ENCODE measurements around the gene NOX1. TPM values are rescaled to one million over a fixed set of nuclear protein-coding genes. Genes with fewer than 3 reads are reported as not detected.

The NOX1 gene
- total RNA-seq, 1 donor from 2014 or later, result not detected

DNA sequence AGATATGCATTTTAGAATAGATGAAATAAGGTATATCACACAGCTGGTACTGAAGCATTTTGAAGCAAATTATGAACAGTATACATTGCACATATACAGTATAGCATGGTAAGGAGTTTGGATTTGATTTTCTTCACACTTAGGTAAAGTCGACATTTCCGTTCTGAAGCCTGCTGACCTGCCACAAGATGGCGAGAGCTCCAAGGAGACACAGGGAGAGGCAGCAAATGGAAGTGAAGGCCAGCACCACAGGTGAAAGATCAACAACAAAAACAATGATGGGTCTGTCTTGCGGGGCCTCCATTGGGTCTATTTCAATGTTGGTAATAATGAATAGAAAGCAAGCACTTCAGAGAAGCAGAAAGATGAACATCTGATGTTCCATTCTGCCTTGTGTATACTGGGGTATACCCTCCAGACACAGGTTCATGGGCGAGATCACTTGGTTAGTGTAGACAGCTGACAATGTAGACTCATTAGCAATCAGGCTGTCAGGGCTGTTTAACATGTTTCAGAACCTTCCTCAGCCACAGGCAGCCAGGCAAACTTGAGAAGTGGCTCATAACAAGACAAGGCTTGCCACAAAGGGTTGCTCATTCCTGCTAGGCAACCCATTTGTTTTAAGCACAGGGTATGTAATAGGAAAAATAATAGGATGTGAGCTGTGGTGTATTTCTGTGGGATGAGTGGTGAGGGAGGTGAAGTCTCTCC, 21.4 kb upstream of the NOX1 start:
- H3K4me3 ChIP-seq, result no peak overlapping the region
- DNase-seq (no peak), ATAC-seq (peak; percentile 45)
- H3K27ac ChIP-seq, result no peak overlapping the region
- H3K27me3 ChIP-seq, result no peaks in the 10 kb centered on the region
- H3K36me3 ChIP-seq, result no peaks in the 10 kb centered on the region
- no peaks in the 10 kb centered on the region for H3K4me1 ChIP-seq
- TF ChIP-seq, protein P1, sequence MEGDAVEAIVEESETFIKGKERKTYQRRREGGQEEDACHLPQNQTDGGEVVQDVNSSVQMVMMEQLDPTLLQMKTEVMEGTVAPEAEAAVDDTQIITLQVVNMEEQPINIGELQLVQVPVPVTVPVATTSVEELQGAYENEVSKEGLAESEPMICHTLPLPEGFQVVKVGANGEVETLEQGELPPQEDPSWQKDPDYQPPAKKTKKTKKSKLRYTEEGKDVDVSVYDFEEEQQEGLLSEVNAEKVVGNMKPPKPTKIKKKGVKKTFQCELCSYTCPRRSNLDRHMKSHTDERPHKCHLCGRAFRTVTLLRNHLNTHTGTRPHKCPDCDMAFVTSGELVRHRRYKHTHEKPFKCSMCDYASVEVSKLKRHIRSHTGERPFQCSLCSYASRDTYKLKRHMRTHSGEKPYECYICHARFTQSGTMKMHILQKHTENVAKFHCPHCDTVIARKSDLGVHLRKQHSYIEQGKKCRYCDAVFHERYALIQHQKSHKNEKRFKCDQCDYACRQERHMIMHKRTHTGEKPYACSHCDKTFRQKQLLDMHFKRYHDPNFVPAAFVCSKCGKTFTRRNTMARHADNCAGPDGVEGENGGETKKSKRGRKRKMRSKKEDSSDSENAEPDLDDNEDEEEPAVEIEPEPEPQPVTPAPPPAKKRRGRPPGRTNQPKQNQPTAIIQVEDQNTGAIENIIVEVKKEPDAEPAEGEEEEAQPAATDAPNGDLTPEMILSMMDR (IDR thresholded peaks at IDR 0.05), result peak; percentile 19
- intact Hi-C loops (cut with DNase I), result no loop called here
- no peaks in the 10 kb centered on the region for H3K9me3 ChIP-seq

DNA sequence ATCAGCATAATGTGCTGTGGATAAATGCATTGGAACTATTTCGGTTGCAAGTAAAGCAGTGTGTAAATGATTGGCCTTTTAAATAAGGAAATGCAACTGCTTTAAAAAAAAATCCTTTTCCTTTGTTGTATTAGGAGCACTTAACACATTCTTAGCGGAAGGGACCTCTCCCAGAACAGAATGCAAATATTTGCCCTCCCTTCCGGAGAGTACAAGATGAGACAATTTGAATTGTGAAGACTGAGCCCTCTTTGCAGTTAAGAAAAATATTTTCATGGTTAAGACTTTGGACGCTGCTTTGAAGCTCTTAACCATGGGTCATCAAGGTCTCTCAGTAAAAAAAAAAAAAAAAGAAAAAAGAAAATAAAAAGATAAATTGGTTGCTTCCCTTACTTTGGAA, 9.5 kb upstream of the NOX1 start:
- DNase-seq (no peak), ATAC-seq (peak; percentile 54)

DNA sequence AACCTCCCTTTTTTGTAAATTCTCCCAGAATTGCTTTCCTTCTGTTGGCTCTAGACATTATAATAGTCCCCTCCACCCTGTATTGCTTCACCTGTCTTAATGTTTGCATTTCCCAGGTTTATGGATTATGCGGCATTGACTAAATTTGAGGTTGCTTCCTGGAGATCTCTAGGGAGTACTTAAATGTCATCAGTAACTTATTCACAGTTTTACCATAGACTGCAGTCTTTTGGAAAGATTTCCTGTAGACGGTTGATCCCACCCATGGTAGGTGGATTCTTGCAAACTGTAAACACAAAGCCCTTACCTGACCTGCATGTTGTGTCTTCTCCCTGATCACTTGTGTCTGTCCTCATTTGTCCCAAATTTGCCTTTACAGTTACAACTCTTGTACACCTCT, 6.2 kb upstream of the NOX1 start:
- no peaks in the 10 kb centered on the region for H3K27me3 ChIP-seq
- intact Hi-C loops (cut with DNase I), result no loop called here
- H3K4me1 ChIP-seq, result no peaks in the 10 kb centered on the region
- no peak overlapping the region for H3K27ac ChIP-seq
- TF ChIP-seq, protein P1 (IDR thresholded peaks at IDR 0.05), result no peak
- no peak for ATAC-seq
- H3K36me3 ChIP-seq, result no peaks in the 10 kb centered on the region
- DNase-seq, result no peak
- no peaks in the 10 kb centered on the region for H3K9me3 ChIP-seq
- no peak overlapping the region for H3K4me3 ChIP-seq

More for the DNA sequence above, 9.5 kb upstream of the NOX1 start:
- Histone ChIP-seq H3K4me3 (no peak overlapping the region), H3K36me3 (no peaks in the 10 kb centered on the region), H3K4me1 (no peaks in the 10 kb centered on the region), H3K9me3 (no peaks in the 10 kb centered on the region), H3K27ac (no peak overlapping the region), H3K27me3 (no peaks in the 10 kb centered on the region)
- TF ChIP-seq, protein P1 (IDR thresholded peaks at IDR 0.05), result no peak
- intact Hi-C loops (cut with DNase I), result no loop called here

DNA sequence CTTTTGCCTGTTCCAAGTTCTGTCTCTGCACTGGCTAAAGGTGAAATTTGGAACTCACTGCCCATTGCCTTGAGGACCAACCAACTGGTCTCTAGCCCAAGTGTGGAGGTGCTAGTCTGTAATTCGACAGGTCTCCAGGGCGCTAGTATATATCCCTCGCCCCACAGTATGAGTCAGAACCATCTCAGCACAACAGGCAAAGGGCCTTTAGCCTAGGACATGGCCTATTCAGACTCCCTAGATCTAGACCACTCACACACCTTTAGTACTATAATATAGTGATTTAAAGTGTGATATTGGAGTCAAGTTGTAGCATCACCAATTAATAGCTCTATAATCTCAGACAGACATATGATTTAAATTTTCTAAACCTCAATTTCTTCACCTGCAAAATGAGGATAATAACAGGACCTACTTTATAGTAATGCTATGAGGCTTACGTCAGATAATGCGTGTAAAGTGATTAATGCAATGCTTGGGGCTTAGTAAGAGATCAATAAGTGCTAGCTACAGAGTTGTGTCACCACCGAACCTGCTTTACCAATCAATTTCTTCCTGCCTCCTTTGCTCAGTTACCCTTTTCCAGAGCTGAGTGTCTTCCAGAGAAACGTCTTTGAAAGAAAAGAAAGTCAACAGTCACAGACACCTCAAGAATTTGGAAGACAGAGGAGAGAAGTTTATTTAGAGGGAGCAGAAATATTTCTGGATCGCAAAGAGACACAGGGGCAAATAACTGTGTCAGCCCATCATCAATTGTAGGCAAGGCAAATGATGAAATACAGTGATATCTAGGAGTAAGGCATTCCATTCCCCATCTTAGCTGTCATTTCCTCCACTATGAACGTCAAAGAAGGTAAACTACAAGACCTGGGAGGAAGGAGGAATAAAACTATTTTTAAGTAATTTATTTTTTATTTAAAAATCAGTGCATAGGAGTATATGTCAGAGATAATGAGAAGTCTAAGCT, 2.3 kb downstream of the NOX1 start:
- Histone ChIP-seq H3K27ac (no peak overlapping the region), H3K4me1 (no peaks in the 10 kb centered on the region), H3K36me3 (no peaks in the 10 kb centered on the region), H3K9me3 (no peaks in the 10 kb centered on the region), H3K4me3 (no peak overlapping the region), H3K27me3 (no peaks in the 10 kb centered on the region)
- ATAC-seq, result no peak
- intact Hi-C loops (cut with DNase I), result no loop called here
- TF ChIP-seq, protein P1 (IDR thresholded peaks at IDR 0.05), result no peak
- no peak for DNase-seq

DNA sequence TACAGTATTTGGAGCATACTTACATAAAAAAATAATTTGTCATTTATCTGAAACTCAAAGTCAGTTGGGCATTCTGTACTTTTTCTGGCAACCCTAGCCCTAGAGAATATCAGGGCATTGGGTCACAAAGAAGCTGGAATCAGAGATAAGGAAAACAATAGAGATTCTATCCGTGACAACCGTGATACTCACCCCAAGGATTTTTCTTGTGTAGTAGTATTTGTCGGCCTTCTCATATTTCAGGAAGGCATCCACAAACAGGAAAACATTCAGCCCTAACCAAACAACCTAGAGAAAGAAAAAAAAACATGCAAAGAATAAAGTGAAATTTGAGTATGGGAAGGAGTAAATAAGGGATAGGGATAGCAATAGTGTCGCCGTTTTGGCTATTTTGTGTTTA, 3.6 kb downstream of the NOX1 start:
- Histone ChIP-seq H3K27ac (no peak overlapping the region), H3K9me3 (no peaks in the 10 kb centered on the region), H3K4me3 (no peak overlapping the region), H3K36me3 (no peaks in the 10 kb centered on the region), H3K4me1 (no peaks in the 10 kb centered on the region), H3K27me3 (no peaks in the 10 kb centered on the region)
- TF ChIP-seq, protein P1 (IDR thresholded peaks at IDR 0.05), result no peak
- intact Hi-C loops (cut with DNase I), result no loop called here
- ATAC-seq (no peak), DNase-seq (no peak)

Data from upper lobe of right lung (tissue), 1 donor.